Medulla oblongata (tissue), 1 donor: ENCODE results near the gene ZNF57.
"Not testable (repeated sequence)": the region's sequence is repeated elsewhere in the genome, so short reads cannot be mapped to it uniquely, and the experiment has no call there.

Source experiments
- DNase-seq: peaks from one replicate; pipeline ENCODE4 v3.0.0-alpha.2; 2015; ENCODE audit errors: extremely low spot score

Gene ZNF57

GRCh38 chr19:2896694-2897093 is 4.0 kb upstream of the ZNF57 start:
- DNase-seq = no peak

GRCh38 chr19:2902590-2903218 is 2.0 kb downstream of the ZNF57 start:
- no peak for DNase-seq

- DNase-seq = not testable (repeated sequence)
Observed at GRCh38 chr19:2903326-2903725, 2.6 kb downstream of the ZNF57 start.

GRCh38 chr19:2905918-2906519 is 5.3 kb downstream of the ZNF57 start:
- DNase-seq = no peak

- DNase-seq = no peak
Observed at GRCh38 chr19:2906631-2907195, 6.0 kb downstream of the ZNF57 start.

GRCh38 chr19:2912306-2912705 is 11.6 kb downstream of the ZNF57 start:
- DNase-seq = no peak

- DNase-seq = no peak
Observed at GRCh38 chr19:2917275-2918184, 16.8 kb downstream of the ZNF57 start.

GRCh38 chr19:2922987-2923386 is 22.3 kb downstream of the ZNF57 start:
- no peak for DNase-seq

- DNase-seq = peak; percentile 40
Observed at GRCh38 chr19:2923510-2923909, 22.8 kb downstream of the ZNF57 start.

GRCh38 chr19:2926341-2927031 is 25.8 kb downstream of the ZNF57 start:
- no peak for DNase-seq

- no peak for DNase-seq
Observed at GRCh38 chr19:2927032-2927430, 26.3 kb downstream of the ZNF57 start.

- DNase-seq = no peak
Observed at GRCh38 chr19:2933490-2933910, 32.8 kb downstream of the ZNF57 start.

GRCh38 chr19:2935863-2936262 is 35.1 kb downstream of the ZNF57 start:
- DNase-seq = not testable (repeated sequence)

GRCh38 chr19:2942928-2943640 is 42.4 kb downstream of the ZNF57 start:
- DNase-seq = no peak

- no peak for DNase-seq
Observed at GRCh38 chr19:2944403-2944774, 43.7 kb downstream of the ZNF57 start.

GRCh38 chr19:2944775-2945574 is 44.2 kb downstream of the ZNF57 start, which contains the start of gene ZNF77:
Gene ZNF77, minus strand, starts transcription at chr19:2944971. Its CDS starts 131 bp downstream, at chr19:2944840.
- peak; percentile 99 for DNase-seq

- no peak for DNase-seq
Observed at GRCh38 chr19:2945575-2946184, 45.0 kb downstream of the ZNF57 start.

- no peak for DNase-seq
Observed at GRCh38 chr19:2949939-2950285, 49.2 kb downstream of the ZNF57 start.

GRCh38 chr19:2950286-2951124 is 49.8 kb downstream of the ZNF57 start:
- peak; percentile 100 for DNase-seq
